HEK293 (cell line): ENCODE results near the gene DEDD2.

Source experiments
- CTCF ChIA-PET: fragments of 350-600 bp; formaldehyde crosslinking; extraction: SDS; loops from one replicate; lab custom pipeline; 2021; ENCODE audit warnings: antibody characterized with exemption; lab: Yijun Ruan, JAX
- POLR2A ChIA-PET: fragments of 300-600 bp; formaldehyde crosslinking; extraction: SDS; loops from one replicate; lab custom pipeline; 2020; ENCODE audit warnings: antibody characterized with exemption, inconsistent platforms; lab: Yijun Ruan, JAX
- H3K27ac ChIP-seq: fragments of 200-500 bp; sonication (Bioruptor generic); 2 replicates; pipeline ENCODE4 v1.5.1; 2014; ENCODE audit warnings: low read depth, low read length, control low read depth, inconsistent platforms; ENCODE audit errors: extremely low read depth
- H3K36me3 ChIP-seq, 2 experiments: fragments of 200-500 bp in 1 of 2; sonication (Bioruptor generic) in 1 of 2; 1 replicate in 1 of 2; 2 replicates in 1 of 2; pipeline ENCODE4 v1.5.1; 2014 to 2017; ENCODE audit warnings: inconsistent platforms in 2 of 2, low read length in 2 of 2; ENCODE audit not compliant: control insufficient read depth in 2 of 2, insufficient read depth in 1 of 2
- H3K4me1 ChIP-seq: fragments of 200-500 bp; sonication (Bioruptor generic); 2 replicates; pipeline ENCODE4 v1.5.1; 2014; ENCODE audit warnings: mild to moderate bottlenecking, low read length, inconsistent platforms; ENCODE audit not compliant: control insufficient read depth, insufficient read depth
- H3K4me3 ChIP-seq: 2 replicates; pipeline ENCODE4 v1.5.1; 2011; ENCODE audit warnings: low read depth, mild to moderate bottlenecking, control low read depth, low read length, moderate library complexity
- H3K9me3 ChIP-seq: fragments of 200-500 bp; sonication (Bioruptor generic); 2 replicates; pipeline ENCODE4 v1.5.1; 2014; ENCODE audit warnings: low read depth, low read length, inconsistent platforms; ENCODE audit not compliant: control insufficient read depth, insufficient read depth
- CTCF ChIP-seq: fragments of 450-650 bp; formaldehyde crosslinking; IDR thresholded peaks from 2 replicates; pipeline ENCODE4 v1.5.1; 2016; ENCODE audit warnings: missing biosample characterization, missing genetic modification characterization
- HOXA7 ChIP-seq: sonication (generic); formaldehyde crosslinking; IDR thresholded peaks from 2 replicates; pipeline ENCODE4 v1.8.1; 2022; ENCODE audit warnings: missing genetic modification reagents, borderline replicate concordance
- MYNN ChIP-seq: fragments of 450-650 bp; formaldehyde crosslinking; IDR thresholded peaks from 2 replicates; pipeline ENCODE4 v1.5.1; 2016; ENCODE audit warnings: missing biosample characterization, missing genetic modification characterization, borderline replicate concordance
- PRDM1 ChIP-seq: fragments of 450-650 bp; formaldehyde crosslinking; IDR thresholded peaks from 2 replicates; pipeline ENCODE4; 2016; ENCODE audit warnings: missing biosample characterization, missing genetic modification characterization
- PRDM2 ChIP-seq: fragments of 450-650 bp; formaldehyde crosslinking; IDR thresholded peaks from 2 replicates; pipeline ENCODE4 v1.5.1; 2016; ENCODE audit warnings: missing biosample characterization, missing genetic modification characterization, borderline replicate concordance
- SETDB1 ChIP-seq: IDR thresholded peaks from one replicate; pipeline ENCODE4 v1.6.1; 2017; ENCODE audit warnings: mild to moderate bottlenecking, low read length, moderate library complexity, mixed read lengths; ENCODE audit not compliant: insufficient read length
- WT1 ChIP-seq: fragments of 450-650 bp; formaldehyde crosslinking; IDR thresholded peaks from 2 replicates; pipeline ENCODE4 v1.5.1; 2016; ENCODE audit warnings: missing biosample characterization, missing genetic modification characterization
- ZBTB20 ChIP-seq: fragments of 450-650 bp; formaldehyde crosslinking; IDR thresholded peaks from 2 replicates; pipeline ENCODE4 v1.5.1; 2016; ENCODE audit warnings: missing biosample characterization, missing genetic modification characterization
- ZBTB26 ChIP-seq: fragments of 450-650 bp; formaldehyde crosslinking; optimal IDR thresholded peaks from 2 replicates; pipeline ENCODE3; 2016; ENCODE audit warnings: missing biosample characterization, mild to moderate bottlenecking, missing genetic modification characterization
- ZEB2 ChIP-seq: fragments of 450-650 bp; formaldehyde crosslinking; IDR thresholded peaks from 2 replicates; pipeline ENCODE4 v1.5.1; 2016; ENCODE audit warnings: missing biosample characterization, missing genetic modification characterization
- ZNF10 ChIP-seq: fragments of 450-650 bp; formaldehyde crosslinking; IDR thresholded peaks from 2 replicates; pipeline ENCODE4 v1.5.1; 2017; ENCODE audit warnings: missing biosample characterization, missing genetic modification characterization
- ZNF169 ChIP-seq: fragments of 450-650 bp; formaldehyde crosslinking; IDR thresholded peaks from 2 replicates; pipeline ENCODE4 v1.5.1; 2016; ENCODE audit warnings: missing biosample characterization, missing genetic modification characterization
- ZNF280D ChIP-seq: fragments of 450-650 bp; formaldehyde crosslinking; IDR thresholded peaks from 2 replicates; pipeline ENCODE4 v1.5.1; 2016; ENCODE audit warnings: missing biosample characterization, missing genetic modification characterization
- ZNF354C ChIP-seq: fragments of 450-650 bp; formaldehyde crosslinking; IDR thresholded peaks from 2 replicates; pipeline ENCODE4 v1.5.1; 2016; ENCODE audit warnings: missing biosample characterization, missing genetic modification characterization, low read depth, borderline replicate concordance
- ZNF518A ChIP-seq: fragments of 450-650 bp; formaldehyde crosslinking; conservative IDR thresholded peaks from 2 replicates; pipeline ENCODE4 v1.5.1; 2016; ENCODE audit warnings: low read depth, missing biosample characterization, missing genetic modification characterization
- ZNF544 ChIP-seq: fragments of 450-650 bp; formaldehyde crosslinking; IDR thresholded peaks from 2 replicates; pipeline ENCODE4 v1.5.0; 2017; ENCODE audit warnings: missing biosample characterization, missing genetic modification characterization
- ZNF561 ChIP-seq: fragments of 450-650 bp; IDR thresholded peaks from 2 replicates; pipeline ENCODE4 v1.5.1; 2018; ENCODE audit warnings: missing biosample characterization, missing genetic modification characterization, borderline replicate concordance
- ZNF76 ChIP-seq: fragments of 450-650 bp; formaldehyde crosslinking; IDR thresholded peaks from 2 replicates; pipeline ENCODE4; 2016; ENCODE audit warnings: low read depth, missing biosample characterization, missing genetic modification characterization, borderline replicate concordance

DEDD2 gene

GRCh38 chr19:42176990-42177685, 40.3 kb downstream of the DEDD2 start:
- Histone ChIP-seq H3K4me3 (peak overlapping the region; percentile 27; the same call in 1 of the 2 replicates), H3K27ac (no peak overlapping the region), H3K9me3 (no peaks in the 10 kb centered on the region), H3K4me1 (peaks cover 10% of the 10 kb centered on the region), H3K36me3 (no peaks in the 10 kb centered on the region)
- CTCF ChIA-PET: interaction anchor here (0.6 to 3.3 kb wide), 16 partner anchors 10 to 285 kb away, joined by 3 to 23 read pairs (median 4); partner anchors contain the start of gene POU2F2
- POLR2A ChIA-PET: interaction anchor here (0.7 to 1.7 kb wide), 9 partner anchors 10 to 246 kb away, joined by 3 to 9 read pairs (median 4); partner anchors contain the start of gene ZNF574
- no peak for TF ChIP-seq HOXA7
- TF ChIP-seq ZNF518A: no peak
- peak; percentile 35; the same call in 1 of the 2 replicates for TF ChIP-seq ZEB2 (tag by site-specific recombination)
- TF ChIP-seq ZBTB26: peak; percentile 87
- peak; percentile 99; the same call in 1 of the 2 replicates for TF ChIP-seq ZNF561 (tag by site-specific recombination)
- no peak for TF ChIP-seq ZNF354C (tag by site-specific recombination)
- TF ChIP-seq MYNN (tag by site-specific recombination): no peak
- TF ChIP-seq SETDB1: no peak
- 0 out of 2 replicates have a peak, but pooled peaks have one; percentile 45 for TF ChIP-seq CTCF
- TF ChIP-seq ZNF280D (tag by site-specific recombination): no peak
- TF ChIP-seq WT1 (tag by site-specific recombination): no peak
- 0 out of 2 replicates have a peak, but pooled peaks have one; percentile 53 for TF ChIP-seq ZNF10 (tag by site-specific recombination)
- TF ChIP-seq ZNF76 (tag by site-specific recombination): no peak; the same call in 1 of the 2 replicates
- no peak for TF ChIP-seq ZNF544 (tag by site-specific recombination)
- peak; percentile 87 for TF ChIP-seq PRDM1 (tag by site-specific recombination)
- TF ChIP-seq ZNF169: peak; percentile 81; the same call in 1 of the 2 replicates
- peak; percentile 36 for TF ChIP-seq ZBTB20
- no peak for TF ChIP-seq PRDM2
